ENCODE results near the gene LMNA. TPM values are rescaled to one million over a fixed set of nuclear protein-coding genes. Genes with fewer than 3 reads are reported as not detected.
A peak's percentile ranks its signal among the peaks of the same experiment; 100 is the strongest.

The LMNA gene
- total and polyA plus RNA-seq, 7 donors = 108 to 241 (median 187) TPM

DNA sequence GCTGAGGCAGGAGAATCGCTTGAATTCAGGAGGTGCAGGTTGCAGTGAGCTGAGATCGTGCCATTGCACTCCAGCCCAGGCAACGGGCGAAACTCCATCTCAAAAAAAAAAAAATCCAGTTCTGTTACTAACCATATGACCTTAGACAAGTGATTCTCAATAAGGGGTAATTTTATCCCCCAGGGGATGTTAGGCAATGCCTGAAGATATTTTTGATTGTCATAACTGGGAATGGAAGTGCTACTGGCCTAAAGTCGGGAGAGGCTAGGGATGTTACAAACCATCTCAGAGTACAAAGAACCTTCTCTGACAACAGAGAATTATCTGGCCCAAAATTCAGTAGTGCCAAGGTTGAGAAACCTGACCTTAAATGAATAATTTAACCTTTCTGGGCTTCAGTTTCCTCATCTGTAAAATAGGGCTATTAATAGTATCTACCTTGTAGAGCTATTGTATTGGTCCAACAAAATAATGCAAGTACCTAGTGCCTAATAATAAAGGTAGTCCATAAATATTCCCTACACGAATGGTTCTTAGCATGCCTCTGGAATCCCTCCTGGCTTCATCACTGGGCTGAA, 5.8 kb upstream of the LMNA start:
- no peak for DNase-seq
- peaks cover 0 to 59% (median 46%) of the 10 kb centered on the region in 4 donors for H3K4me1 ChIP-seq
- TF ChIP-seq POLR2AphosphoS5 (IDR thresholded peaks at IDR 0.05) (no peak), POLR2A (IDR thresholded peaks at IDR 0.05) (no peak), EP300 (IDR thresholded peaks at IDR 0.05) (no peak)

DNA sequence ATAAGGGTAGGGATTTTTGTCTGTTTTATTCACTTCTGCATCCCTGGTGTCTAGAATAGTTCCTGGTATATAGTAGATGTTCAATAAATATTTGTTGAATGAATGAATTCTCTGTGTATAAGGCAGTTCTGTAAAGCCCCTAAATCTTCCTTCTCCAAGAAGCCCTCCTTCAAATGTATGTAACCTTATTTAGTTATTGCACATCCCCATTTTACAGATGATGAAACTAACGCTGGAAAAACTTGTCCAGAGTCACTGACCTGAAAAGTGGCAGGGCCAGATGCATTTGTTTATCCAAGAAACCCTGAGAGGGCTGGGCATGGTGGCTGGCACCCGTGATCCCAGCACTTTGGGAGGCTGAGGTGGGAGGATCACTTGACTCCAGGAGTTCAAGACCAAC, 4.3 kb upstream of the LMNA start:
- no peak for TF ChIP-seq POLR2A (IDR thresholded peaks at IDR 0.05)
- TF ChIP-seq, protein P1, sequence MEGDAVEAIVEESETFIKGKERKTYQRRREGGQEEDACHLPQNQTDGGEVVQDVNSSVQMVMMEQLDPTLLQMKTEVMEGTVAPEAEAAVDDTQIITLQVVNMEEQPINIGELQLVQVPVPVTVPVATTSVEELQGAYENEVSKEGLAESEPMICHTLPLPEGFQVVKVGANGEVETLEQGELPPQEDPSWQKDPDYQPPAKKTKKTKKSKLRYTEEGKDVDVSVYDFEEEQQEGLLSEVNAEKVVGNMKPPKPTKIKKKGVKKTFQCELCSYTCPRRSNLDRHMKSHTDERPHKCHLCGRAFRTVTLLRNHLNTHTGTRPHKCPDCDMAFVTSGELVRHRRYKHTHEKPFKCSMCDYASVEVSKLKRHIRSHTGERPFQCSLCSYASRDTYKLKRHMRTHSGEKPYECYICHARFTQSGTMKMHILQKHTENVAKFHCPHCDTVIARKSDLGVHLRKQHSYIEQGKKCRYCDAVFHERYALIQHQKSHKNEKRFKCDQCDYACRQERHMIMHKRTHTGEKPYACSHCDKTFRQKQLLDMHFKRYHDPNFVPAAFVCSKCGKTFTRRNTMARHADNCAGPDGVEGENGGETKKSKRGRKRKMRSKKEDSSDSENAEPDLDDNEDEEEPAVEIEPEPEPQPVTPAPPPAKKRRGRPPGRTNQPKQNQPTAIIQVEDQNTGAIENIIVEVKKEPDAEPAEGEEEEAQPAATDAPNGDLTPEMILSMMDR (IDR thresholded peaks at IDR 0.05) = no peak
- no peak for TF ChIP-seq POLR2AphosphoS5 (IDR thresholded peaks at IDR 0.05)
- TF ChIP-seq EP300 (IDR thresholded peaks at IDR 0.05) = no peak
- H3K4me1 ChIP-seq = peaks cover 0 to 51% (median 38%) of the 10 kb centered on the region in 4 donors
- WGBS, 2 donors = 66 to 85% methylated on average over 2 of the region's 2 CpGs
- H3K27me3 ChIP-seq = no peaks in the 10 kb centered on the region
- H3K9me3 ChIP-seq = no peaks in the 10 kb centered on the region
- H3K27ac ChIP-seq = no peak overlapping the region
- no peak for DNase-seq
- intact Hi-C loops (cut with DNase I) = no loop called here
- no peaks in the 10 kb centered on the region for H3K36me3 ChIP-seq
- H3K4me3 ChIP-seq = no peak overlapping the region

More for the DNA sequence above, 5.8 kb upstream of the LMNA start:
- no peaks in the 10 kb centered on the region for H3K27me3 ChIP-seq
- intact Hi-C loops (cut with DNase I) = no loop called here
- H3K9me3 ChIP-seq = no peaks in the 10 kb centered on the region
- H3K36me3 ChIP-seq = no peaks in the 10 kb centered on the region
- peak overlapping the region; percentile 20 to 97 (median 96) for H3K27ac ChIP-seq
- WGBS, 2 donors = 92 to 94% methylated on average over 6 of the region's 6 CpGs
- no peak overlapping the region for H3K4me3 ChIP-seq

DNA sequence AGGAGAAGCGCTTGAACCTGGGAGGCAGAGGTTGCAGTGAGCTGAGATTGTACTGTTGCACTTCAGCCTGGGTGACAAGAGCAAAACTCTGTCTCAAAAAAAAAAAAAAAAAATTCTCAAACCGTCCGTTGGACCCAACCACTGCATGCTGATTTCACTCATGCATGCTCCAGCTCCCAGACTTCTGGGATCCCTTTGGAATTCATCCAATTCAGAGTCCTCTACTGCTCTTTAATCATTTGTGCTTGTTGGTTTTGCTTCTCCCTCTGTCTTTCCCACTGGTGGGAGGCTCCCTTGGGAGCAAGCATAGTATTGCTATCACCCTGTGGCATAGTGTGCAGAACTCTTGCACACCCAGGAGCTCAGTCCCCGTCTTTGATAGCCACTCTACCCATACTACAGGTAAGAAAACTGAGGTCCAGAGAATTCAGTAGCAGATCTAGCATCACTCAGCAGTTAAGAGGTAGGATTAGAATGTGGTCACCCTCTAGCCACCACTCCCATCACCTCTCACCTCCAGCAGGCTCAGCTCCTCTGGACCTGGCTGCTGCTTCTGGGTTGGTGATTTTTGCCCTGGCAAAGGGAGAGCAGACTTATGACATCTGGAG, 3.1 kb upstream of the LMNA start:
- H3K27me3 ChIP-seq = no peaks in the 10 kb centered on the region
- no peaks in the 10 kb centered on the region for H3K36me3 ChIP-seq
- 87 to 90% methylated on average over 4 of the region's 4 CpGs for WGBS, 2 donors
- TF ChIP-seq, protein P1 (IDR thresholded peaks at IDR 0.05) = no peak
- TF ChIP-seq EP300 (IDR thresholded peaks at IDR 0.05) (no peak), POLR2A (IDR thresholded peaks at IDR 0.05) (no peak), POLR2AphosphoS5 (IDR thresholded peaks at IDR 0.05) (no peak)
- peaks cover 0 to 44% (median 32%) of the 10 kb centered on the region in 4 donors for H3K4me1 ChIP-seq
- intact Hi-C loops (cut with DNase I) = no loop called here
- peak overlapping the region; percentile 95 to 100 (median 98) for H3K27ac ChIP-seq
- DNase-seq = no peak
- no peaks in the 10 kb centered on the region for H3K9me3 ChIP-seq
- no peak overlapping the region for H3K4me3 ChIP-seq

GRCh38 chr1:156112276-156113137, 2.0 kb upstream of the LMNA start:
- intact Hi-C loops (cut with DNase I) = no loop called here
- H3K4me1 ChIP-seq = peaks cover 0 to 45% (median 35%) of the 10 kb centered on the region in 4 donors
- TF ChIP-seq EP300 (IDR thresholded peaks at IDR 0.05) (peak in 2 of 4 donors; percentile 25 to 33), POLR2A (IDR thresholded peaks at IDR 0.05) (no peak), POLR2AphosphoS5 (IDR thresholded peaks at IDR 0.05) (peak in 3 of 4 donors; percentile 38 to 55 (median 39))
- TF ChIP-seq, protein P1 (IDR thresholded peaks at IDR 0.05) = no peak
- peak; percentile 74 for DNase-seq
- no peaks in the 10 kb centered on the region for H3K36me3 ChIP-seq
- 56 to 69% methylated on average over 10 of the region's 10 CpGs for WGBS, 2 donors
- no peaks in the 10 kb centered on the region for H3K9me3 ChIP-seq
- H3K4me3 ChIP-seq = no peak overlapping the region
- H3K27ac ChIP-seq = peak overlapping the region; percentile 95 to 100 (median 98)
- H3K27me3 ChIP-seq = no peaks in the 10 kb centered on the region

All from sigmoid colon (tissue), 7 donors.